NB4 (cell line): ENCODE results near the gene CR1L.

Experiments
- MAX ChIP-seq: IDR thresholded peaks from 2 replicates; pipeline ENCODE4 v1.6.1; 2011; ENCODE audit warnings: low read depth, low read length
- POLR2A ChIP-seq: IDR thresholded peaks from 2 replicates; pipeline ENCODE4 v1.6.1; 2011; ENCODE audit warnings: mild to moderate bottlenecking; ENCODE audit not compliant: insufficient read length; ENCODE audit errors: extremely low read depth
- TF ChIP-seq, protein P1 (sequence below): IDR thresholded peaks from one replicate; pipeline ENCODE4 v1.5.1; 2012; ENCODE audit warnings: low read depth, low read length

- TF ChIP-seq, protein P1, sequence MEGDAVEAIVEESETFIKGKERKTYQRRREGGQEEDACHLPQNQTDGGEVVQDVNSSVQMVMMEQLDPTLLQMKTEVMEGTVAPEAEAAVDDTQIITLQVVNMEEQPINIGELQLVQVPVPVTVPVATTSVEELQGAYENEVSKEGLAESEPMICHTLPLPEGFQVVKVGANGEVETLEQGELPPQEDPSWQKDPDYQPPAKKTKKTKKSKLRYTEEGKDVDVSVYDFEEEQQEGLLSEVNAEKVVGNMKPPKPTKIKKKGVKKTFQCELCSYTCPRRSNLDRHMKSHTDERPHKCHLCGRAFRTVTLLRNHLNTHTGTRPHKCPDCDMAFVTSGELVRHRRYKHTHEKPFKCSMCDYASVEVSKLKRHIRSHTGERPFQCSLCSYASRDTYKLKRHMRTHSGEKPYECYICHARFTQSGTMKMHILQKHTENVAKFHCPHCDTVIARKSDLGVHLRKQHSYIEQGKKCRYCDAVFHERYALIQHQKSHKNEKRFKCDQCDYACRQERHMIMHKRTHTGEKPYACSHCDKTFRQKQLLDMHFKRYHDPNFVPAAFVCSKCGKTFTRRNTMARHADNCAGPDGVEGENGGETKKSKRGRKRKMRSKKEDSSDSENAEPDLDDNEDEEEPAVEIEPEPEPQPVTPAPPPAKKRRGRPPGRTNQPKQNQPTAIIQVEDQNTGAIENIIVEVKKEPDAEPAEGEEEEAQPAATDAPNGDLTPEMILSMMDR = no peak
- no peak for TF ChIP-seq POLR2A
- no peak for TF ChIP-seq MAX
Observed at GRCh38 chr1:207713529-207713928, 68.6 kb downstream of the CR1L start.
